A673 (cell line): ENCODE data around the gene PCBP3. TPM values are rescaled to one million over a fixed set of nuclear protein-coding genes. Genes with fewer than 3 reads are reported as not detected.
"Not testable (repeated sequence)": the region's sequence is repeated elsewhere in the genome, so short reads cannot be mapped to it uniquely, and the experiment has no call there.

Experiments
- BruUV-seq: library from RNA; stranded (reverse); fragments of 400-500 nt; replicated peaks from 2 replicates; lab custom pipeline; 2021; lab: Mats Ljungman, UMichigan
- CTCF ChIA-PET: fragments of 300-600 bp; sonication (Branson Sonifier 250); formaldehyde crosslinking; loops from one replicate; lab custom pipeline; 2022; ENCODE audit warnings: antibody characterized with exemption; lab: Charles Lee
- POLR2A ChIA-PET: fragments of 300-600 bp; sonication (Branson Sonifier 250); formaldehyde crosslinking; loops from one replicate; lab custom pipeline; 2022; ENCODE audit warnings: antibody characterized with exemption; ENCODE audit not compliant: low non-redundant PET; lab: Charles Lee
- DNase-seq: peaks from one replicate; pipeline ENCODE4 v3.0.0-alpha.2; 2015; ENCODE audit warnings: low spot score
- H3K27ac ChIP-seq: fragments of 200-600 bp; sonication (generic); 2 replicates; pipeline ENCODE4 v1.5.1; 2016; ENCODE audit warnings: mixed run types, low read depth, mild to moderate bottlenecking, mixed read lengths, antibody characterized with exemption, low read length; ENCODE audit not compliant: poor library complexity, severe bottlenecking
- H3K27me3 ChIP-seq: fragments of 200-600 bp; sonication (generic); replicated peaks from 2 replicates; pipeline ENCODE4 v1.6.1; 2017; ENCODE audit warnings: mixed run types, low read depth, mild to moderate bottlenecking, mixed read lengths, antibody characterized with exemption, low read length; ENCODE audit not compliant: insufficient read depth, poor library complexity
- H3K36me3 ChIP-seq: fragments of 200-600 bp; sonication (generic); 2 replicates; pipeline ENCODE4 v1.6.1; 2016; ENCODE audit warnings: mixed run types, mild to moderate bottlenecking, mixed read lengths, antibody characterized with exemption, low read length; ENCODE audit not compliant: insufficient read depth, poor library complexity, severe bottlenecking
- H3K4me1 ChIP-seq: fragments of 200-600 bp; sonication (generic); 2 replicates; pipeline ENCODE4 v1.6.1; 2017; ENCODE audit warnings: mixed run types, mild to moderate bottlenecking, mixed read lengths, antibody characterized with exemption, low read length; ENCODE audit not compliant: insufficient read depth, poor library complexity, severe bottlenecking
- H3K4me3 ChIP-seq: fragments of 200-600 bp; sonication (generic); 2 replicates; pipeline ENCODE4 v1.5.1; 2016; ENCODE audit warnings: low read depth, mixed run types, mild to moderate bottlenecking, mixed read lengths, low read length; ENCODE audit not compliant: poor library complexity, severe bottlenecking
- H3K9me3 ChIP-seq: fragments of 200-600 bp; sonication (generic); 2 replicates; pipeline ENCODE4 v1.6.1; 2016; ENCODE audit warnings: mixed run types, low read depth, mild to moderate bottlenecking, mixed read lengths, antibody characterized with exemption, low read length; ENCODE audit not compliant: poor library complexity, severe bottlenecking
- CTCF ChIP-seq: fragments of 300-800, 200-600 bp; sonication (generic); conservative IDR thresholded peaks from 2 replicates; pipeline ENCODE4 v1.5.1; 2017; ENCODE audit warnings: low read depth, mild to moderate bottlenecking, antibody characterized with exemption, low read length, moderate library complexity, mixed read lengths
- EZH2 ChIP-seq: fragments of 200-600 bp; sonication (generic); IDR thresholded peaks from 2 replicates; pipeline ENCODE4 v1.6.1; 2017; ENCODE audit warnings: borderline replicate concordance, low read depth, mild to moderate bottlenecking, mixed read lengths, antibody characterized with exemption, low read length; ENCODE audit not compliant: poor library complexity, severe bottlenecking
- intact Hi-C: fragments of 100-400 bp; cut with micrococcal nuclease; formaldehyde crosslinking; loops from one replicate; pipeline ENCODE4 v1.10.0; 2022; ENCODE audit not compliant: unreplicated experiment
- total RNA-seq: library from RNA; stranded (reverse); gene quantifications from 2 replicates; pipeline ENCODE4 v1.2.3, GENCODE V29; 2021

PCBP3 gene
- total RNA-seq, 1 experiment from 2014 or later: 25.6 TPM

- Histone ChIP-seq H3K27ac (no peak overlapping the region), H3K9me3 (no peaks in the 10 kb centered on the region), H3K4me1 (no peaks in the 10 kb centered on the region), H3K27me3 (no peaks in the 10 kb centered on the region), H3K4me3 (no peak overlapping the region), H3K36me3 (no peaks in the 10 kb centered on the region)
- intact Hi-C loops: no loop called here
- POLR2A ChIA-PET: no interaction called here
- CTCF ChIA-PET: no interaction called here
- TF ChIP-seq EZH2: no peak
- no peak for TF ChIP-seq CTCF
- no peak for DNase-seq
- no TSS peak for BruUV-seq
Observed at GRCh38 chr21:45669382-45669781, 25.9 kb downstream of the PCBP3 start.

- H3K4me3 ChIP-seq: no peak overlapping the region
- intact Hi-C loops: no loop called here
- no peak for DNase-seq
- BruUV-seq: no TSS peak
- ChIA-PET CTCF (no interaction called here), POLR2A (no interaction called here)
- H3K27ac ChIP-seq: no peak overlapping the region
- H3K9me3 ChIP-seq: no peaks in the 10 kb centered on the region
- H3K36me3 ChIP-seq: no peaks in the 10 kb centered on the region
- no peaks in the 10 kb centered on the region for H3K4me1 ChIP-seq
- no peaks in the 10 kb centered on the region for H3K27me3 ChIP-seq
- TF ChIP-seq EZH2: no peak
- TF ChIP-seq CTCF: no peak
Observed at GRCh38 chr21:45670731-45671130, 27.2 kb downstream of the PCBP3 start.

GRCh38 chr21:45678790-45679189, 35.3 kb downstream of the PCBP3 start:
- POLR2A ChIA-PET, DNase-seq, BruUV-seq, H3K27me3 ChIP-seq, H3K27ac ChIP-seq, H3K36me3 ChIP-seq, H3K4me3 ChIP-seq, intact Hi-C loops, H3K9me3 ChIP-seq, H3K4me1 ChIP-seq, CTCF ChIA-PET: not testable (repeated sequence)

DNA sequence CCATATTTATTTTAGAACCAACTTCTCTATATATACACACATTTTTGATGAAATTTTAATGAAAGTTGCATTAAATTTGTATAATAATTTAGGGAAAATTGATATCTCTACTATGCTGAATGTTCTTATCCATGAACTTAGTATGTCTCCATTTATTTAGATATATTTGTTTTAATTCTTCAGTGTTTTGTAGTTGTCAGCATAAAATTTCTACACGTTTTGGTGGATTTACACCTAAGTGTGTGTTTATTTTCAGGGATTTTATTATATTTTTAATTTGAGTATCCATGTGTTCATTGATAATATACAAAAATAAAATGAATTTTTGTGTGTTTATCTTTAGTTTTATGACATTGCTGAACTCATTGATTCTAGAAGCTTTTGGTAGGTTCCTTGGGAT, 36.7 kb downstream of the PCBP3 start:
- no TSS peak for BruUV-seq
- TF ChIP-seq EZH2: no peak
- TF ChIP-seq CTCF: no peak
- DNase-seq: no peak
- Histone ChIP-seq H3K36me3 (no peaks in the 10 kb centered on the region), H3K4me1 (no peaks in the 10 kb centered on the region), H3K27ac (no peak overlapping the region), H3K9me3 (no peaks in the 10 kb centered on the region), H3K4me3 (no peak overlapping the region), H3K27me3 (no peaks in the 10 kb centered on the region)
- CTCF ChIA-PET: no interaction called here
- intact Hi-C loops: no loop called here
- POLR2A ChIA-PET: no interaction called here
